Panc1 (cell line): ENCODE data around the gene METTL9.

Experiments used
- CTCF ChIP-seq: fragments of 450-650 bp; IDR thresholded peaks from 2 replicates; pipeline ENCODE4 v1.5.1; 2017; ENCODE audit warnings: mild to moderate bottlenecking
- POLR2AphosphoS5 ChIP-seq: IDR thresholded peaks from 2 replicates; pipeline ENCODE4 v1.6.1; 2012; ENCODE audit warnings: mild to moderate bottlenecking, low read depth, low read length, moderate library complexity
- SIN3A ChIP-seq: IDR thresholded peaks from 2 replicates; pipeline ENCODE4 v1.6.1; 2012; ENCODE audit warnings: low read depth, mild to moderate bottlenecking, low read length, moderate library complexity, borderline replicate concordance; ENCODE audit not compliant: insufficient read depth
- TF ChIP-seq, protein P1 (sequence below), 2 experiments: IDR thresholded peaks; 2 replicates each; pipeline ENCODE4 v1.6.1; 2011 to 2012; ENCODE audit warnings: low read depth in 2 of 2, control low read depth in 1 of 2, low read length in 1 of 2, mild to moderate bottlenecking in 1 of 2, moderate library complexity in 1 of 2; ENCODE audit not compliant: insufficient read depth in 1 of 2

DNA sequence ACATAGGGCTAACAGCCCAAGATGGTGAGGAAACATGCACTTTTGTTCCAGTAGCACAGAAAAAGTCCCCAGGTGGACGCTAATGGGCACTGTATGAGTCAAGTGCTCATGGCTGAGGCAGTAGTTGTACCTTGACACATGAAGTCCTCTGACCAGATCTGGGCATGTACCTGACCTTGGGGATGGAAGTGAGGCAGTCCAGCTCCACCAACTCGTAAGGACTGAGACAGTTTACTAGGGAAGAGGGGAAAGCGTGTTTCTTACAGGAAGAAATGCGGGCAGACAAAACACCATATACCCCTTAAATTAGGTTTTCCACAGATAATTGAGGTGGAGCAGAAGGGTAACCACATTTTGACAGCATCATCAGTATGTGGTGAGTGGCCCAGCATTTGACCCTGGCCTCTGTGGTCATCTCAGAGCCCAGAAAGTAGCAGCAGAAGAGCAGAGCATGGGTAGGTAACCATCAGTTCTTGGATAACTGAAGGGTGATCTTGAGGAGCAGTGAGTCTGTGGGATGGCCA is 32.4 kb upstream of the METTL9 start:
- TF ChIP-seq CTCF (no peak), POLR2AphosphoS5 (no peak), SIN3A (no peak)
- TF ChIP-seq, protein P1, sequence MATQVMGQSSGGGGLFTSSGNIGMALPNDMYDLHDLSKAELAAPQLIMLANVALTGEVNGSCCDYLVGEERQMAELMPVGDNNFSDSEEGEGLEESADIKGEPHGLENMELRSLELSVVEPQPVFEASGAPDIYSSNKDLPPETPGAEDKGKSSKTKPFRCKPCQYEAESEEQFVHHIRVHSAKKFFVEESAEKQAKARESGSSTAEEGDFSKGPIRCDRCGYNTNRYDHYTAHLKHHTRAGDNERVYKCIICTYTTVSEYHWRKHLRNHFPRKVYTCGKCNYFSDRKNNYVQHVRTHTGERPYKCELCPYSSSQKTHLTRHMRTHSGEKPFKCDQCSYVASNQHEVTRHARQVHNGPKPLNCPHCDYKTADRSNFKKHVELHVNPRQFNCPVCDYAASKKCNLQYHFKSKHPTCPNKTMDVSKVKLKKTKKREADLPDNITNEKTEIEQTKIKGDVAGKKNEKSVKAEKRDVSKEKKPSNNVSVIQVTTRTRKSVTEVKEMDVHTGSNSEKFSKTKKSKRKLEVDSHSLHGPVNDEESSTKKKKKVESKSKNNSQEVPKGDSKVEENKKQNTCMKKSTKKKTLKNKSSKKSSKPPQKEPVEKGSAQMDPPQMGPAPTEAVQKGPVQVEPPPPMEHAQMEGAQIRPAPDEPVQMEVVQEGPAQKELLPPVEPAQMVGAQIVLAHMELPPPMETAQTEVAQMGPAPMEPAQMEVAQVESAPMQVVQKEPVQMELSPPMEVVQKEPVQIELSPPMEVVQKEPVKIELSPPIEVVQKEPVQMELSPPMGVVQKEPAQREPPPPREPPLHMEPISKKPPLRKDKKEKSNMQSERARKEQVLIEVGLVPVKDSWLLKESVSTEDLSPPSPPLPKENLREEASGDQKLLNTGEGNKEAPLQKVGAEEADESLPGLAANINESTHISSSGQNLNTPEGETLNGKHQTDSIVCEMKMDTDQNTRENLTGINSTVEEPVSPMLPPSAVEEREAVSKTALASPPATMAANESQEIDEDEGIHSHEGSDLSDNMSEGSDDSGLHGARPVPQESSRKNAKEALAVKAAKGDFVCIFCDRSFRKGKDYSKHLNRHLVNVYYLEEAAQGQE (IDR thresholded peaks at IDR 0.05; ENCODE audit: insufficient read depth in 1 of 2, low read depth in 2 of 2, low read length in 1 of 2): no peak
